Measurements from ENCODE around the gene NBR1. TPM values are rescaled to one million over a fixed set of nuclear protein-coding genes. Genes with fewer than 3 reads are reported as not detected.

The NBR1 gene
- total and polyA plus RNA-seq, 2 of the 8 experiments (the other 6 are each of a cell fraction or from before 2014, with no cell fraction given) = 13.5 to 36.0 TPM

DNA sequence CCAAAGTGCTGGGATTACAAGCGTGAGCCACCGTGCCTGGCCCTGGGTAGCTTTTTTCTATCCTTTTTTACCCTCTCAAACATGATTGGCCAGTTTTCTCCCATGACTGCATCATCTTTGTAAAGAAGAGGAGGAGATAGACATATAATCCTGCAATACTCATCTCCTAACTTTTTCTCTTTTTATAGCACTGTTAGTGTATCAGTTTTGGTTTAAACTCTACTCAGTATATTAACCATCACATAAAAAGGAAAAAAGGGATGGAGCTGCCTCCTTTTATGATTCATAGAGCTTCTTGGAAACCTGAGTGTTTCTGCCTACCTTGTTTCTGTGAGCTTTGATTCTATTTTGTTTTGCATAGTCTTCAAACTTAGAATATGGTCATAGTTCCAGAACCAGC lies 28.6 kb downstream of the NBR1 start (continued):
- TF ChIP-seq CHD7 (IDR thresholded peaks at IDR 0.05; ENCODE audit: insufficient replicate concordance, low read length) (no peak), HDAC2 (IDR thresholded peaks at IDR 0.05; ENCODE audit: borderline replicate concordance in 1 of 2, low read depth in 2 of 2, low read length in 2 of 2) (no peak), SUZ12 (IDR thresholded peaks at IDR 0.05; ENCODE audit: low read length) (no peak), EP300 (IDR thresholded peaks at IDR 0.05; ENCODE audit: borderline replicate concordance in 1 of 2, low read depth in 2 of 2, low read length in 2 of 2) (no peak), SP4 (IDR thresholded peaks at IDR 0.05; ENCODE audit: low read length) (no peak), CBX8 (IDR thresholded peaks at IDR 0.05; ENCODE audit: borderline replicate concordance, low read depth, low read length) (no peak), POU5F1 (IDR thresholded peaks at IDR 0.05; ENCODE audit: low read depth, low read length) (no peak), ASH2L (IDR thresholded peaks at IDR 0.05; ENCODE audit: low read length) (no peak), RAD21 (IDR thresholded peaks at IDR 0.05 in 1 of 2, conservative IDR thresholded peaks at IDR 0.05 in 1 of 2; ENCODE audit: low read depth in 2 of 2, low read length in 2 of 2) (no peak)
